K562 (cell line): ENCODE measurements around the gene TKT. TPM values are rescaled to one million over a fixed set of nuclear protein-coding genes. Genes with fewer than 3 reads are reported as not detected.

Experiments used
- ARID3A ChIP-seq: IDR thresholded peaks from 2 replicates; pipeline ENCODE4 v1.6.1; 2012; ENCODE audit warnings: low read depth, low read length, improper control_type of control experiment, borderline replicate concordance
- BRCA1 ChIP-seq, 2 experiments: fragments of 450-650 bp in 1 of 2; sonication (generic) in 1 of 2; formaldehyde crosslinking in 1 of 2; IDR thresholded peaks; 2 replicates each; pipeline versions ENCODE4 v1.5.0 to v1.6.1; 2017 to 2020; ENCODE audit warnings: mild to moderate bottlenecking in 1 of 2, missing genetic modification reagents in 1 of 2
- CHCHD3 ChIP-seq: fragments of 250-450 bp; sonication (Bioruptor Pico); IDR thresholded peaks from 2 replicates; pipeline ENCODE4 v2.1.2; 2022; ENCODE audit warnings: mild to moderate bottlenecking
- ETV1 ChIP-seq: fragments of 450-650 bp; conservative IDR thresholded peaks from 2 replicates; pipeline ENCODE4 v1.6.1; 2016; ENCODE audit warnings: missing genetic modification characterization, control low read depth, low read depth, missing compliant biosample characterization
- KAT2B ChIP-seq: IDR thresholded peaks from one replicate; pipeline ENCODE4 v1.6.1; 2012; ENCODE audit warnings: low read depth, mild to moderate bottlenecking, control low read depth, inconsistent platforms, low read length, moderate library complexity
- MTA1 ChIP-seq: fragments of 450-650 bp; IDR thresholded peaks from 2 replicates; pipeline ENCODE4 v1.6.1; 2017; ENCODE audit warnings: borderline replicate concordance
- MXI1 ChIP-seq: IDR thresholded peaks from 2 replicates; pipeline ENCODE4 v1.6.1; 2011; ENCODE audit warnings: low read depth, mild to moderate bottlenecking, improper control_type of control experiment, low read length
- NCOR1 ChIP-seq: fragments of 450-650 bp; IDR thresholded peaks from 2 replicates; pipeline ENCODE4 v1.6.1; 2016; ENCODE audit warnings: mild to moderate bottlenecking, moderate library complexity
- POLR2G ChIP-seq: fragments of 200-400 bp; formaldehyde crosslinking; IDR thresholded peaks from 2 replicates; pipeline ENCODE4 v1.6.1; 2017; ENCODE audit warnings: low read depth, mild to moderate bottlenecking, antibody characterized with exemption, low read length, moderate library complexity
- PPARD ChIP-seq: fragments of 250-450 bp; sonication (Bioruptor Pico); IDR thresholded peaks from 2 replicates; pipeline ENCODE4 v1.8.0; 2022; ENCODE audit warnings: inconsistent platforms, mild to moderate bottlenecking, moderate library complexity
- YBX1 ChIP-seq: fragments of 450-650 bp; IDR thresholded peaks from 2 replicates; pipeline ENCODE4 v1.7.1; 2016; ENCODE audit warnings: mild to moderate bottlenecking
- ZNF174 ChIP-seq: fragments of 250-450 bp; sonication (Bioruptor Pico); IDR thresholded peaks from 2 replicates; pipeline ENCODE4 v1.4.0; 2020; ENCODE audit warnings: mild to moderate bottlenecking
- polyA plus RNA-seq, 8 experiments: library from polyadenylated mRNA; depleted of rRNA in 4 of 8; stranded (reverse) in 5 of 8; unstranded in 3 of 8; fragments of >200 nt; fragmentation: Nextera tagmentation in 2 of 8; fragmentation: Illumina TruSeq in 1 of 8; extraction: Ambion mirVana in 2 of 8; extraction: Trizol in 1 of 8; gene quantifications; 2 replicates each; pipeline versions ENCODE4 v1.2.1 to v1.2.3, GENCODE V29; 2011 to 2014; ENCODE audit warnings: inconsistent platforms in 1 of 8, missing spikeins in 1 of 8
- total RNA-seq, 7 experiments: library from RNA; depleted of rRNA in 6 of 7; stranded (reverse); fragments of >200 nt in 6 of 7; fragmentation: Illumina TruSeq in 2 of 7; extraction: Trizol in 2 of 7; gene quantifications; 2 replicates each; pipeline versions ENCODE4 v1.2.1 to v1.2.3, GENCODE V29; 2011 to 2021; ENCODE audit warnings: low replicate concordance in 1 of 7
- TF ChIP-seq, protein P1 (sequence below): fragments of 450-650 bp; formaldehyde crosslinking; IDR thresholded peaks from 2 replicates; pipeline ENCODE4 v1.4.0; 2020; ENCODE audit warnings: mild to moderate bottlenecking, moderate library complexity
- TF ChIP-seq, protein P2 (sequence below): fragments of 250-450 bp; sonication (Bioruptor Pico); IDR thresholded peaks from 2 replicates; pipeline ENCODE4 v1.5.1; 2021; ENCODE audit warnings: mild to moderate bottlenecking
- TF ChIP-seq, protein P3 (sequence below): sonication (generic); formaldehyde crosslinking; IDR thresholded peaks from 2 replicates; pipeline ENCODE4 v1.4.0; 2020; ENCODE audit warnings: mild to moderate bottlenecking, missing genetic modification reagents
- TF ChIP-seq, protein P4 (sequence below): fragments of 250-450 bp; sonication (Bioruptor Pico); IDR thresholded peaks from 2 replicates; pipeline ENCODE4 v1.8.0; 2021; ENCODE audit warnings: borderline replicate concordance, mild to moderate bottlenecking, moderate library complexity; ENCODE audit not compliant: poor library complexity, severe bottlenecking

Gene TKT
- total and polyA plus RNA-seq, 9 of the 15 experiments (the other 6 are each of a cell fraction or from before 2014, with no cell fraction given), result 58.1 to 401 (median 187) TPM

DNA sequence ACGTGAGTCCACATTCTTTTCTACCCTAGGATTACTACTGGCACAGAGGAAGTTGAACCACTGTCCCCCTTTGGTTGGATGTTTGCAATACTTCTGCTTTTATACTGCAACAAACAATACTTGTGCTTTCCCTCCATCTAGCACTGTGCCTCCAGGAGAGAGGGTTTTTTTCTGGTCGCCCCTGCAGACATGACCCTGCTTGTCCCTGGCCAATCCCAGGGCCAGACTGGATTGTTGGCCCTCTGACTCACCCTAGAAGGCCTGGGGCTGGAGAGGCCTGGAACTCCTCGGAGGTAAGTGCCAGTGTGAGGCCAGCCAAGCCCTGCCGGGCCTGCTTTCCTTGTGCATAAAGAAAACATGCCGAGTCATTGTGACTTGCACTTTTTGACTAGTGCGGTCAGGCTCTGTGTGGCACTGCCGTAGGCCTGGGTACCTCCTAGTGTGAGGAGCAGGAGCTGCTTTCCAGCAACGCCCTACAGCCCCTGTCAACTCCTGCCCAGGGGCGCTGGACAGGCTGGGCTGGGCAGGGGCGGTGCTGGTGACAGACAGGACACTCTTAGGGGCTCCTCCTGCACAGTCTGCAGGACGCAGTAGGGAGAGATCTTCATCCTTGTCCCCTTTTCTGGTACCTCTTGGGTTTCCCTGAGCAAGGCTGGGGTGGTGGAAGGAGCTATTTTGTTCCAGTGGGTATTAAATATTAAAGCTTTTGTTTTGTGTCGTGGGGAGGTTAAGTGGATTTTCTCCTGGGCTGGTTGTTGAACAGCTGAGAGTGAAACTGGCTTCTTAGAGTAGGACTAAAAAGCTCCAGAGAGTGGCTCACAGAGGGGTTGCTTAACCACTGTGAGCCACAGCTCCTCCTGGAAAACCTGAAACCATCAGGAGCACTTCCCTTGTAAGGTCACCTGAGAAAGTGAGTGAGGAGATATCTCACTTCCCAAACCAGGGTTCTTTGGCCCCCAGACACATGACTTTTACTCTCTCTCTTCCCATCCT lies 14.4 kb upstream of the TKT start (continued):
- no peak for TF ChIP-seq KAT2B
- TF ChIP-seq, protein P1, sequence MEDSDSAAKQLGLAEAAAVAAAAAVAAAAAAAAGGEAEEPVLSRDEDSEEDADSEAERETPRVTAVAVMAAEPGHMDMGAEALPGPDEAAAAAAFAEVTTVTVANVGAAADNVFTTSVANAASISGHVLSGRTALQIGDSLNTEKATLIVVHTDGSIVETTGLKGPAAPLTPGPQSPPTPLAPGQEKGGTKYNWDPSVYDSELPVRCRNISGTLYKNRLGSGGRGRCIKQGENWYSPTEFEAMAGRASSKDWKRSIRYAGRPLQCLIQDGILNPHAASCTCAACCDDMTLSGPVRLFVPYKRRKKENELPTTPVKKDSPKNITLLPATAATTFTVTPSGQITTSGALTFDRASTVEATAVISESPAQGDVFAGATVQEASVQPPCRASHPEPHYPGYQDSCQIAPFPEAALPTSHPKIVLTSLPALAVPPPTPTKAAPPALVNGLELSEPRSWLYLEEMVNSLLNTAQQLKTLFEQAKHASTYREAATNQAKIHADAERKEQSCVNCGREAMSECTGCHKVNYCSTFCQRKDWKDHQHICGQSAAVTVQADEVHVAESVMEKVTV (CRISPR knock-in tag), result no peak; the same call in 1 of the 2 replicates
- TF ChIP-seq MXI1, result no peak
- TF ChIP-seq PPARD, result no peak
- TF ChIP-seq POLR2G, result peak; percentile 78
- TF ChIP-seq MTA1, result no peak; the same call in 1 of the 2 replicates
- no peak for TF ChIP-seq NCOR1
- TF ChIP-seq, protein P2, sequence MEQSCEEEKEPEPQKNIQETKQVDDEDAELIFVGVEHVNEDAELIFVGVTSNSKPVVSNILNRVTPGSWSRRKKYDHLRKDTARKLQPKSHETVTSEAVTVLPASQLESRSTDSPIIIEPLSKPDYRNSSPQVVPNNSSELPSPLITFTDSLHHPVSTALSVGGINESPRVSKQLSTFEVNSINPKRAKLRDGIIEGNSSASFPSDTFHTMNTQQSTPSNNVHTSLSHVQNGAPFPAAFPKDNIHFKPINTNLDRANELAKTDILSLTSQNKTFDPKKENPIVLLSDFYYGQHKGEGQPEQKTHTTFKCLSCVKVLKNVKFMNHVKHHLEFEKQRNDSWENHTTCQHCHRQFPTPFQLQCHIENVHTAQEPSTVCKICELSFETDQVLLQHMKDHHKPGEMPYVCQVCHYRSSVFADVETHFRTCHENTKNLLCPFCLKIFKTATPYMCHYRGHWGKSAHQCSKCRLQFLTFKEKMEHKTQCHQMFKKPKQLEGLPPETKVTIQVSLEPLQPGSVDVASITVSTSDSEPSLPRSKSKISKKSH (CRISPR knock-in tag), result no peak
- no peak for TF ChIP-seq ARID3A
- no peak; the same call in 1 of the 2 replicates for TF ChIP-seq CHCHD3
- no peak for TF ChIP-seq ZNF174 (CRISPR knock-in tag)
- TF ChIP-seq BRCA1 (IDR thresholded peaks at IDR 0.05), result no peak
- no peak for TF ChIP-seq BRCA1 (CRISPR knock-in tag; IDR thresholded peaks at IDR 0.05)
- TF ChIP-seq, protein P3, sequence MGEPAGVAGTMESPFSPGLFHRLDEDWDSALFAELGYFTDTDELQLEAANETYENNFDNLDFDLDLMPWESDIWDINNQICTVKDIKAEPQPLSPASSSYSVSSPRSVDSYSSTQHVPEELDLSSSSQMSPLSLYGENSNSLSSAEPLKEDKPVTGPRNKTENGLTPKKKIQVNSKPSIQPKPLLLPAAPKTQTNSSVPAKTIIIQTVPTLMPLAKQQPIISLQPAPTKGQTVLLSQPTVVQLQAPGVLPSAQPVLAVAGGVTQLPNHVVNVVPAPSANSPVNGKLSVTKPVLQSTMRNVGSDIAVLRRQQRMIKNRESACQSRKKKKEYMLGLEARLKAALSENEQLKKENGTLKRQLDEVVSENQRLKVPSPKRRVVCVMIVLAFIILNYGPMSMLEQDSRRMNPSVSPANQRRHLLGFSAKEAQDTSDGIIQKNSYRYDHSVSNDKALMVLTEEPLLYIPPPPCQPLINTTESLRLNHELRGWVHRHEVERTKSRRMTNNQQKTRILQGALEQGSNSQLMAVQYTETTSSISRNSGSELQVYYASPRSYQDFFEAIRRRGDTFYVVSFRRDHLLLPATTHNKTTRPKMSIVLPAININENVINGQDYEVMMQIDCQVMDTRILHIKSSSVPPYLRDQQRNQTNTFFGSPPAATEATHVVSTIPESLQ (CRISPR knock-in tag), result no peak
- TF ChIP-seq ETV1 (tag), result no peak; the same call in 1 of the 2 replicates
- TF ChIP-seq, protein P4, sequence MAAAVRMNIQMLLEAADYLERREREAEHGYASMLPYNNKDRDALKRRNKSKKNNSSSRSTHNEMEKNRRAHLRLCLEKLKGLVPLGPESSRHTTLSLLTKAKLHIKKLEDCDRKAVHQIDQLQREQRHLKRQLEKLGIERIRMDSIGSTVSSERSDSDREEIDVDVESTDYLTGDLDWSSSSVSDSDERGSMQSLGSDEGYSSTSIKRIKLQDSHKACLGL, result no peak
- TF ChIP-seq YBX1, result no peak
